ENCODE results near the gene PHF21A.

GRCh38 chr11:45890886-45891550, 230.2 kb downstream of the PHF21A start:
- no peak for TF ChIP-seq CTCF (IDR thresholded peaks at IDR 0.05 in 2 of 3, conservative IDR thresholded peaks at IDR 0.05 in 1 of 3; ENCODE audit: control insufficient read depth in 2 of 3, extremely low read depth in 1 of 3, insufficient read depth in 1 of 3, low read depth in 3 of 3, low read length in 3 of 3)
- no peak for TF ChIP-seq POLR2A (IDR thresholded peaks at IDR 0.05; ENCODE audit: low read depth, low read length)
- TF ChIP-seq MYC (IDR thresholded peaks at IDR 0.05; ENCODE audit: insufficient read depth, insufficient read length, insufficient replicate concordance, low read length, severe bottlenecking), result no peak
- TF ChIP-seq, protein P1, sequence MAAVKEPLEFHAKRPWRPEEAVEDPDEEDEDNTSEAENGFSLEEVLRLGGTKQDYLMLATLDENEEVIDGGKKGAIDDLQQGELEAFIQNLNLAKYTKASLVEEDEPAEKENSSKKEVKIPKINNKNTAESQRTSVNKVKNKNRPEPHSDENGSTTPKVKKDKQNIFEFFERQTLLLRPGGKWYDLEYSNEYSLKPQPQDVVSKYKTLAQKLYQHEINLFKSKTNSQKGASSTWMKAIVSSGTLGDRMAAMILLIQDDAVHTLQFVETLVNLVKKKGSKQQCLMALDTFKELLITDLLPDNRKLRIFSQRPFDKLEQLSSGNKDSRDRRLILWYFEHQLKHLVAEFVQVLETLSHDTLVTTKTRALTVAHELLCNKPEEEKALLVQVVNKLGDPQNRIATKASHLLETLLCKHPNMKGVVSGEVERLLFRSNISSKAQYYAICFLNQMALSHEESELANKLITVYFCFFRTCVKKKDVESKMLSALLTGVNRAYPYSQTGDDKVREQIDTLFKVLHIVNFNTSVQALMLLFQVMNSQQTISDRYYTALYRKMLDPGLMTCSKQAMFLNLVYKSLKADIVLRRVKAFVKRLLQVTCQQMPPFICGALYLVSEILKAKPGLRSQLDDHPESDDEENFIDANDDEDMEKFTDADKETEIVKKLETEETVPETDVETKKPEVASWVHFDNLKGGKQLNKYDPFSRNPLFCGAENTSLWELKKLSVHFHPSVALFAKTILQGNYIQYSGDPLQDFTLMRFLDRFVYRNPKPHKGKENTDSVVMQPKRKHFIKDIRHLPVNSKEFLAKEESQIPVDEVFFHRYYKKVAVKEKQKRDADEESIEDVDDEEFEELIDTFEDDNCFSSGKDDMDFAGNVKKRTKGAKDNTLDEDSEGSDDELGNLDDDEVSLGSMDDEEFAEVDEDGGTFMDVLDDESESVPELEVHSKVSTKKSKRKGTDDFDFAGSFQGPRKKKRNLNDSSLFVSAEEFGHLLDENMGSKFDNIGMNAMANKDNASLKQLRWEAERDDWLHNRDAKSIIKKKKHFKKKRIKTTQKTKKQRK (IDR thresholded peaks at IDR 0.05; ENCODE audit: low read depth, low read length), result no peak
- no peak for TF ChIP-seq CHD2 (IDR thresholded peaks at IDR 0.05; ENCODE audit: borderline replicate concordance, low read depth, low read length)
- no peak for TF ChIP-seq ASH2L (IDR thresholded peaks at IDR 0.05; ENCODE audit: borderline replicate concordance, low read depth)
- no peak for TF ChIP-seq EZH2 (IDR thresholded peaks at IDR 0.05; ENCODE audit: borderline replicate concordance, control insufficient read depth, low read depth, low read length)
- TF ChIP-seq FOS (IDR thresholded peaks at IDR 0.05; ENCODE audit: borderline replicate concordance, extremely low read depth, insufficient read length), result no peak
- no peak for TF ChIP-seq SPI1 (IDR thresholded peaks at IDR 0.05; ENCODE audit: borderline replicate concordance, insufficient read depth, low read depth, low read length)
- no peak for TF ChIP-seq CHD1 (IDR thresholded peaks at IDR 0.05; ENCODE audit: low read depth, low read length)
- TF ChIP-seq YY1 (IDR thresholded peaks at IDR 0.05; ENCODE audit: low read depth, low read length), result no peak
- no peak for TF ChIP-seq PAX5 (IDR thresholded peaks at IDR 0.05; ENCODE audit: borderline replicate concordance, low read depth, low read length)
- TF ChIP-seq MYB (IDR thresholded peaks at IDR 0.05; ENCODE audit: borderline replicate concordance, low read depth, low read length), result no peak

All from GM12878 (cell line).